ENCODE data around the gene PDE1C.

PDE1C gene

DNA sequence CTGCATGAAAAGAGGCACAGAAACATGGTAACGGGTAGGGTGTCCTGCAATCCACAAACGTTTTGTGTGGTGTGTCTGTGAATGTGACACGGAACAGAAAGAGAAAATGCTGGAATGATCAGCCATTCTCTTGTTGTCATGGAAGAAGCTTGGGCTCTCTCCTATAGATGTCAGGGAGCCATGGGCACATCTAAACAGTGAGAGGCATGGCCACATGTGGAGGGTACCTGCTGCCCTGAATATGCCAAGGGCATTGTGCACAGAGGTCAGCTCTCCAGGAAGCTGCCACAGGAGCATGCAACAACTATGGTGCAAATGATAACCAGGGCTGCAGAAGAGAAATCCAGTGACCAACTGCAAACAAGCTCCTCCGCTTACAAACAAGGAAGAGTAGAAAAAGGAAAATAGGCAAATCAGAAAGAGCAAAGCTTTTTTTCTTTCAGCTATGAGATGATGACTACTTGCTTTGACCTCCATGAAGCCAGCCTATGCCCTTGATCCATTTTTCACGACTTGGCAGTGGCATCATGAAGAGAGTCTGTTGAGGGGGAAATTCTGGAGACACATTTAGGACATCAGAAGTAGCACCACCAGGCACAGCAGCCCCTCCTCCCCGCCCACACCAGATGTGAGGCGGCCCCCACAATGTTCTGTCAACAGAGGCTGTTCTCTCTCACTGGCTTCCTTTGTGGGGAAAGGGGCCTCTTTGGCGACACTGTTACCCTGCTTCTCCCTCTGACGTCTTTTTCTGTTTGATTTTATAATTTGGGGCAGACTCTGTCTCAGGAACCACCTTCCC, 4.8 kb upstream of the PDE1C start:
- DNase-seq (ENCODE audit: low read depth), result no peak

DNA sequence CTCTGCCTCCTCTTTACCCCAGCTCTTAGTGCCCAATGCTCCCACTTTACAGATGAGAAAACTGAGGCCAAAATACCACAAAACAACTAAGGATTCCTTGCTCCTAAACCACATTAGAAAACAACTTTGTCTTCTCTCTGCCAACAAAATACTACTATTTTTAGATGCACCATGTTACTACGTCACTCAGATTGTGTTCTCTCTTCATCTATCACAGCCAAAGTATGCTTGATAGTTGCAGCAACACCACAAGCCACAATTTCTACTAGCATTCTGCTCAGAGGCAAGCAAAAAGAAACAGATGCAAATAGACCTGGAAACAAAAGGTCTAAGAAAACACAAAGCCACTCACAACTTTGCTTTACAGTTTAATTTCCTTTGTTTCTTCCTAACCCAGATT, 3.3 kb upstream of the PDE1C start:
- DNase-seq (ENCODE audit: low read depth), result no peak

DNA sequence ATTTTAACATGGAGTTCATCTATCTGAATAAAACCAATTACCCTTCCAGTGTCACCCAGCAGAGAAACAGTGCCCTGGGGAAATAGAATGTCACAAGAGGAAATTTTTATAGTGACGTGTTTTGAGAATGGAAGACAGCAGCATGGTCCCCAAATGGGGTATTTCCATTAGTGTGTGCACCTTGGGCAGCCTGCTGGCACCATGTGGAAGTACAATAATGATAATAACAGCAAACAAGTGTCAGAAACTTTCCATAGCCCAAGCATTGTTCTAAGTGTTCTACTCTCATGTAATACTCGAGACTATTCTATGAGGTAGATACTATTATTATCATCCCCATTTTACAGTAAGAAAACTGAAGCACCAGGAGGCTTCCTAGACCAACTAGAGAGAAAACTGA, 2.2 kb upstream of the PDE1C start:
- DNase-seq (ENCODE audit: low read depth), result no peak

DNA sequence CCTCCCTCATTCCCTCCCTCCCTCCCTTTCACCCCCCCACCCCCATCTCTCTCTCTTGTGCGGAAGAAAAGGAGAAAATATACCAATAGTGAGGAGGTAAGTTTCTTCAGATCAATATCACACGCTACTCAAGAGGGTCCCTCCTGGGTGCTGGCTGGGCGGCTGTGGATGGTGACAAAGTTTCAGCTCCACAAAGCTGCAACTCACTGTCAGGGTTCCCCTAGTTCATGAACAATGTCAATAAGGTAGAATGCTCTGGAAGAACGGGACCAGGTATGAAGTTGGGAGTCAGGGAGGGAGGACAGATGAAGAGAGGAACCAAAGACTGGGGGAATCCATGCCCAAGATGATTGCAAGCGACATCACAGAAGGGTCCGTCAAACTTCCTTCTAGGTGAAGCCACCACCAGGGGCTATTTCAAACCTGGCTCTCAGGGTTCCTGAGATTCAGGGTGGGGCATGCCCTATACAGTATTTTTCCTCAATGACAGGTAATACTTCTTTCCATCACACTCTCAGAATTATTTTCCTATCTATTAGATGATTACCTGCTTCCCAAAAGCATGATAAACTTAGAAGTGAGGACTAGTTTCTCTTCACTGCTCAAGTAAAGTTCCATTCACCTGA, 1.4 kb upstream of the PDE1C start:
- no peak for DNase-seq (ENCODE audit: low read depth)

DNA sequence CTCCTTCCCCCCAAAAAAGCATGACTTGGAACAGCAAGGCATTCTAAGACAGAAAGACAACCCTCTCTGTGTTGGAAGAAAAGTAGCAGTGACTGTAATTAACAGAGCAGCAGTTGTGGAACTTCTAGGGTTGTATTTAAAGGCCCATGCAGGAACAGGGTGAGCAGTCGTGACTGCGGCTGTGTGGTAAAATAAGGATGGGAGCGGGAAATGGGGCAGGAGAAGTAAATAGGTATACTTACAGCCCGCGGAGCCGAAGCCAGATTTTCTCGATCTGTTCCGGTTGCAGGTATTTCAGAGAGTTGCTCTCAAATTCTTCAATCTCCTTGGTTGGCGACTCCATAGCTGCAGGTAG, 179 bp downstream of the PDE1C start:
- DNase-seq (ENCODE audit: low read depth), result no peak

DNA sequence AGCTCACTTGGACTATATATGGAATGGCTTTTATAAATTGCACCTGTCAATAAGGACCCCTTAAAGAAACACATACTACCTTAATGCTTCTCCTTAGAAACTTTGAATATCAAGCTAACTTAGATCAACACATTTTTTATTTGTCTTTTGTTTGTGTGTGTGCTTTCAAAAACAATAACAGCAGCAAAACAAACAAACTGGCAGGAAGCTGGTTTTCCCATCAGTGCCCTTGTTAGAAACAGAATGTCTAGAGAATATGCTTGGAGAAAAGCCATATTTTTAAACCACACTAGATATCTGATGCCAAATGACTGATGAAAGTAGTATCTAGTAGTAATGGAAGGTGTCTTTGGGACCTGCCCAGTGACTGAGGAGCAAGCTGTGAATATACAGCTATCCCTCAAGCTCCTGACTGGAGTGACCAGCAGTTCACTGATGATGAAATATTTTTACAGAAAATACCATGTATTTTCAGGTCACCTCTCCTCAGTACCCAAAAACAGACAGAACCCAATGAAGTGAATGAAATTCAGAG, 1.0 kb downstream of the PDE1C start:
- no peak for DNase-seq (ENCODE audit: low read depth)

DNA sequence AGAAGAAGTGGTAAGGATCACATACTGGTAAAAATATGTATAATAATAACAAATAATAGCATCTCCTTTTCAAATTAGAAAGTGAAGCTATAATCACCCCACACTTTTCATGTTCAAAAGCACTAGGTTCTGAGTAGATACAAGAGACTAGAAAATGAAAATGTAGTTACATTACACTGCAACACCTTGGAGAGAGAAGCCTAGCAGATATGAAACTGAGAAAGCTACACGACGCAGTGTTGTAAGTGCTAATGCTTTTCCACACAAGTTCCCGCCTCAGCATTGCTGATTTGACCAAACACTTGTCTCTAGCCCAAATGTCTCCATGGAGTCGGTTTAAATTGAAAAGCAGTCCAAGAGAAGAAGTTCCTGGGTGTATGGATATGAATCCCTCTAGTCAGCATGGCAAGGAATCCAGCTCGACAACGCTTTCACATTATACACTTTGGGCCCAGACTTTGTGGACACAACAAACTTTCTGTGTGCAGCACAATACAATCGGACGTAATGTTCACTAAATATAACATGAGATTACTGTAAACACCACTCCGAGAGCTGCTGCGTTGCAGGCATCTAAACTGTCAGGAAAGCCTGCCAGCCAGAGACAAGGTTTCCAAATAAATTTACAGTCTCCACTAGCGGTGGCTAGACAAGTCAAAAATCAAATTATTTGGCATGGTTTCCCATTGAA, 1.7 kb downstream of the PDE1C start:
- no peak for DNase-seq (ENCODE audit: low read depth)

DNA sequence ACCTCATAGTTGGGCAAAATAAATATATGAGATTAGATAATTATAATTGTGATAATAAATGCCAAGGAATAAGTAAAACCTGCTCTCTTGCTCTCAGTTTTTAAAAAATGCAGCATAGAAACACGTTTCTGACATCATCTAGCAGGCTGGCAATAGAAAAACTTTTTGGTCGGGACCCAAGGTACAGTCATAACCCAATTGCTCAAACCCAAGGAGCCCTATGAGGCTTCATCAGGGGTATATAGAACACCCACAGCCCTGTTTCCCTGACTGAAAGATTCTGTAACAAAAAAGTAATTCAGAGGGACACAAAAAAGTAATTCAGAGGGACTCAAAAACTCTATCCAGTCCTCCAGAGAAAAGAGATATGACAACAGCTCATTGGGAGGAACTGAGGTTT, 3.8 kb downstream of the PDE1C start:
- DNase-seq (ENCODE audit: low read depth), result no peak

DNA sequence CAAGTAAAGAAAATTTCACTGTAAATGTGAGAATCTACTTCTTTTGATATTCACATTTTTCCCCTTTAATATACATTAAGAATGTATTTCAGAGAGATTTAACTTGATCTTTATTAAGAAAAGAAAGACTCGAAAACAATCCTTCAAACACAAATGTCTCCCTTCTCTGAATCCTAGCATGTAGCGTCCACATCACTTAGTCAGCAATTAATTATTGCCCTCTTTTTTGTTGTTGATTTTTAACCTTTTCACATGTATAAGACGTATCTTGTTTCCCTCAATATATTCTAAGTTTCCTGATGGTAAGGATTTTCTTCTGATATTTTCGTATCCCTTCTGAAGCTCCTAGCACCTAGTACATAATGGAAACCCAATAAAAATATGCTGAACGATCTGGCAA, 6.6 kb downstream of the PDE1C start:
- no peak for DNase-seq (ENCODE audit: low read depth)

DNA sequence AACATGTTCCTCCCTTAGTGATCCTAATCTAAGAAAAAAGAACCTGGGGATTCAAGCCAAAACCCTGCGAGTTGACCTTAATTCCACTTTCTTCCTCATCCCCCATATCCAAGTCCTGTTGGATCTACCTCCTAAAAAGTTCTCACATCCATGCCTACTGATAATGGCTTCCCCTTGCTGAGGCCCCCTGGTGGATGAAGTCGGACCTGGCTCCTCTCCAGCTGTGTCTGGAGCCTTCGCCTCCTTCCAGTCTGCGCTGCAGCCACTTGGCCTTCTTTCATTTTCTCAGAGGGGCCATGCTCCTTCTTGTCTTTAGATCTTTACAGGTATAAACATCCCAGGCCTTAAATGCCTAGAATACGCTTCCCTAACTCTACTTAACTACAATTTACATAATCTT, 8.1 kb downstream of the PDE1C start:
- no peak for DNase-seq (ENCODE audit: low read depth)

DNA sequence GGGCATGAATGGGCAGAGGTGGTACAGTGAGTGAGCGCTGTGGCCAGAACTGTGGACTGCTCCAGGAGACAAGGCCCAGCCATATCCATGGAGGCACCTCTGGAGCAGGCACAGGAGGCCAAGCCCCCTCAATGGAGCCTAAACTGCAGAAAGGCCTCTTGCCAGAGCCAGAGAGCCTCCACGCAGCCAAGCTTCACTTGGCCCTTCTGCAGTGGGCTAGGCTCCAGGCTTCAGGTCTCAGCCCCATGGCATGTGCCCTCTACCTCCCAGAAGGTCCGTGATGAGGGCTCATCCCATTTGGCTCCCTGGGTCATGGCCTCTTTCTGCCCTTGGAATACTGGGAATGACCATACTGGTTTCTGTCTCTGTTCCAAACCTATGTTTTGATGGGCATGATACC, 8.9 kb downstream of the PDE1C start:
- no peak for DNase-seq (ENCODE audit: low read depth)

DNA sequence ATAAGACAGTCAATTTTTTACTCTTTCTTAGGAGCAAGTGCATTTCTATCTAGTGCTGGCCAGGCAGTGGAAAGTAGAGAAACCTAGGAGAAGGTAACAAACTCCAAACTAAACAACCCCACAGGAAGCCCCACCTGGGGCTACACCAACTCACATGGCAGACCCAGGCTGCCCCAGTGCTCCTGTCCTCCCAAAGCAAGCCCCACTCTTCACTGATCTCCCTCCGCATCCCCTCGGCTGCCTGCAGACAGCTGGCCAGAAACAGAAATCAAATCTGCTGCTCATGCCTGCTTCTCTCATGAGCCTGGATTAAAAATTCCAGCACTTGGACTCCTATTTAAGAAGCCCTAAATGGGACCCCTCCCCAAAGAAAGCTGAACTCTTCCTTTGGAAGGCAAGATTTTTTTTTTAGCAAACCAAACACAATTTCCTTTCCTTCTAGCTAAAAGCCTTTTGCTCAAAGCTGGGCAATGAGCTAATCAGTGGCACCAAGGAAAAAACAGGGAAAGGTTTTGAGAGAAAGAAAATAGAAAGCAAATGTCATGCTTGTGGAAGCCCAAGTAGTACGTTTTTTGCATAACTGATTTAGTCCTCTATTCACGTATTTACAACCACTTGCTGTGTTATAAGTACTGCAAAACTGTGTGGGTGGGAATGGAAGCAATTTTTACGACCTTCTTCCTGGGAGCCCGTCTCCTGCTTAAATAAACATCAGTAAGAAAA, 10.8 kb downstream of the PDE1C start:
- DNase-seq (ENCODE audit: low read depth), result no peak

DNA sequence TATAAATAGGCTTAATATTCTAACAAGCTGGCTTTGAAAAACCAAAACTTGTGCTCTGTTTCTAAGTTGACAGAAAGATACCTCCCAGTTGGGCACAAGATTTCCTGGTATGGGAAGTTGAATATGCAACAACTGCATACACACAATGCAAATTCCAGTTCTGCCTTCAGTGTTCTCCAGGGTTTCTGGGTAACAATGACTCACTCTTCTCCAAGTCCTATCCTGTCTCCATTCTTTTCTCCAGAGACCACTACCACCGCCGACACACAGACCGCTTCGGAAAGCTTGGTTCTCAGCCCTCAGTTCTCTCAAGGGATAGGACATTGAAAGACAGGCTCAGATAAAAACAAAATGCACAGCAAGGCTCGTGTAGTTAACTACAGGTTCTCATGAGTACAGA, 12.2 kb downstream of the PDE1C start:
- no peak for DNase-seq (ENCODE audit: low read depth)

DNA sequence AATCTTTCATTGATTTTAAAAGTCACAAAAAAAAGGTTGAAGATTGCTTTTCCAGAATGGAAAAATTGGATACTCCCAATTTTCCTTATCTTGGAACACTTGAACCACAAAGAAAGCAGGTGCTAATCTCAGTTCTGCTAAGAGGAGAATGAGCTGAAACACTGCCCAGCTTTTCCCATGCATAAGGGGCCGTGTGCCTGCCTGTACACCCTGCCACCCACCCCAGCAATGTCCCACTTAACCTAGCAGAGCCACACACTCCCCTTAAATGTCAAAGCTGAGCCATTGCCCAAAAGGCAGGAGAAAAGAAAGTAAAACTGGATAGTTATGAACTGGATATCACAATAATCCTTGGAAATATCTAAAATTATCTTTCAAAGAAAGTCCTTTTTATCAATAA, 13.4 kb downstream of the PDE1C start:
- DNase-seq (ENCODE audit: low read depth), result no peak

DNA sequence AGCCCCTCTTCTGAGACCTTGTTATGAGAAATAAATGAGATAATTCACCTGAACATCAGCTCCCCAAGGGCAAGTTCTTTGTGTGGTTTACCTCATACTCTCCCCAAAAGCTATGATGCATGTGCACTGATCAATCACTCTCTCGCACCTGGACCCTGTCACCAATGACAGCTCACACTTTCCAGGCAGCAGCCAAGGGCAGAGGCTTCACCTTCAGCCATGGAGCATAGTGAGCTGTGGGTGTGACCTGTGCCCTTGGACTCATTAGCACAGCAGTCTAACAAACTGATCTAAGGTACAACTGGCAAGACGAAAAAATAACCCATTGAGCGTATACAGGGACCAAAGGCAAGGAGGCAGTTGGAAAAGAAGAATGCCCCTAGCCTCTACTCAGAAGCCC, 17.0 kb downstream of the PDE1C start:
- no peak for DNase-seq (ENCODE audit: low read depth)

DNA sequence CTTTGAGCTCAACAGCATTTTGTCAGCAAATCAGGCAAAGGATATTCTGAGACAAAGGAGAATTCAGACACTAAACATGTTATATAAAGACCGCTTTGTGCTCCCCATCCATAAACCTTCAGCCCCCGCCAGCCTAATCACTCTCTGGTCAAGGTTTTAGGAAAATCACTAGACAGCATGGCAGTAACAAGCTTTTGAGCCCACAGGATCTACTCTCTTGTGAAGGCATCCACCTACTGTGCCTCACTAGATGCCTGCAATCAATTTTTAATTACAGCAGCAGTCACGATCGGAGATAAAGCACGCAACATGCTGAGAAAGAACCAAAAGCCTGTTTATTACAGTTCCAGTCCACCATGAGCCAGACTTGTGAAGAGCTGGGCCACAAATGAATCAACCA, 19.1 kb downstream of the PDE1C start:
- DNase-seq (ENCODE audit: low read depth), result no peak

DNA sequence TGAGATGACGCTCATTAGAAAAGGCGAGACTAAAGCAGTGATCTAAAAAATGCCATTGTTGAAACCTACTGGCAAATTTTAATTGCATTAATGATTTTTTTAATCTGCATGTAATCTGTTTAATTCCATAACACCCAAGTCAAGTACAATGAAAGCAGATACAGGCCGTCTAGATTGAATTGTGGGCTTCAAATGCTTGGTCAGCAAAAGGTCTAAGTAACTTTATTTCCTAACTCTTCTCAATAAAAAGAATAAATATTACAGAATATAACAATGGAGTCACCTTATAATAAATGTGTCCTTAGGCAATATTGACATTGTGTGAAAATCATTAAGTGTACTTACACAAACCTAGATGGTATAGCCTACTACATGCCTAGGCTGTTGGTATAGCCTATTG, 20.6 kb downstream of the PDE1C start:
- DNase-seq (ENCODE audit: low read depth), result no peak

DNA sequence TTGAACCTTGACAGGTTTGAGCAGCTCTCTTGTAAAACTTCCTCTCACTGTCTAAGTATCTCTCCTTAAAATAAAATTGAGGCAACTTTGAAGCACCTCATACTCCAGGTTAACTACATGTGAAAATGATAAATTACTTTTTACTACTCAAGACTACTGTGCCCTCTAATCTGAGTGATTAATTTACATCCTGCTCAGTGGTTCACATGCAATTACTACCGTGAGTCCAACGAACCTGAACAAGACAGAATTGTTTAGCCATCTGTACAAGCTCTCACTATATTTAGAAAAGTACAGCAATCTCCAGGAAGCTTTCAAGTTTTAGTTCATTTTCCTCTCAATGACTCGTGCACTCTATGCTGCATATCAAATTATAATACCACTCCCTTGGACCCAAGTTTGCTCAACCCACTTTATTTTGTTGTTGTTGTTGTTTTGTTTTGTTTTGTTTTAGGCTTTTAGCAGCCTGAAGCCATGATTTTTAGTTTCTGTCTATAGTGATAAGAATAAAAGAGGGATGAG, 21.2 kb downstream of the PDE1C start:
- DNase-seq (ENCODE audit: low read depth), result no peak

DNA sequence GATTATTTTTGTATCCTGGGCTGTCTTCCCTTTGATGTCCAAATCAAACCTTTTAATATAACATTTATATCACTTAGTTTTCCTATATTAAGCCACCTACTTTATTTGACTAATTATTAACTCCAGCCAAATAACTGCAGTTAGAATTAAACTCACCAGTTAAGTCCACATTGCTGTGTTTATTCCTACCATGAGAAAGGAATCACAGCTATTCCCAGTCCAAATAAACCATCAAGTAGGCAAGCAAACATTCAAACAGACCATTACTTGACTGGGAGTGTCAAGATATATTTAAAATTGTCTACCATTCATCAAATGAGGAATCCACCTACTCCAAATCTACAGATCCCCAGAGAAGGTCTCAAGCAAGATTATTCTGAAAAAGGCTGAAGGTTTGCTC, 22.4 kb downstream of the PDE1C start:
- no peak for DNase-seq (ENCODE audit: low read depth)

DNA sequence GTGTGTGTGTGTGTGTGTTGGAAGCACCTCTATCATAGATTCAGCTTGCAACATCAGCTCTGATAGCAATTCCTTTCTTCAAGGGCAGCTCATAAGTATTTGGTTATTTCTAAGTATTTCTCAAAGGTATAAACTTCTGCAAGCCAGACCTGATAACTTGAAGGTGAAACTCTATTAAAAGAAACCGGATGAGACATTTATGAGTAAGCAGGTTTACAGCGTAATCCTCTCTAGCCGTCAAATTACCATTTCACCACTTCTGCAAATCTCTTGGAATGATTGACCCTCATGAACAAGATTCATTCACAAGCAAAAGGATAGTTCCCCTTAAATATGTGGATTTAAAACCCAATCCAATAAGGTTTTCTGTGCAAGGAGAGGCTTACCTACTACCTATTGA, 23.1 kb downstream of the PDE1C start:
- DNase-seq (ENCODE audit: low read depth), result no peak

DNA sequence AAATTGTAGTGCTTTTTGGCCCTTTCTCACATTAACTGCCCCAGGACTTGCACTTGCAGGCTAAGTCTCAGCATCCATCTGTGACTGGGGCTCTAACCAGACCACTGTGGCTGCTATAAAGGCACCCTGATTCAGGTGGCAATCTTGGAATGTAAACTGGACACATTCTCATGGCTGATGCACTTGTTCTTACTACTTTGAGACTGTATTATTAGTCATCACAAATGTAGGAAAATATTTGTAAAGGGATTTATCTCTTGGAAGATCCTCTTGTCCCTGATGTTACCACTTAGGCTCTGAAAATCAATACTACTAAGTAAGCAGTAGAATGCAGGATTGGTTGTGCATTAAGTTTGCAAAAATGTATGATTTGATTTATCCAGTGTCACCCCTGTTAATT, 25.0 kb downstream of the PDE1C start:
- no peak for DNase-seq (ENCODE audit: low read depth)

DNA sequence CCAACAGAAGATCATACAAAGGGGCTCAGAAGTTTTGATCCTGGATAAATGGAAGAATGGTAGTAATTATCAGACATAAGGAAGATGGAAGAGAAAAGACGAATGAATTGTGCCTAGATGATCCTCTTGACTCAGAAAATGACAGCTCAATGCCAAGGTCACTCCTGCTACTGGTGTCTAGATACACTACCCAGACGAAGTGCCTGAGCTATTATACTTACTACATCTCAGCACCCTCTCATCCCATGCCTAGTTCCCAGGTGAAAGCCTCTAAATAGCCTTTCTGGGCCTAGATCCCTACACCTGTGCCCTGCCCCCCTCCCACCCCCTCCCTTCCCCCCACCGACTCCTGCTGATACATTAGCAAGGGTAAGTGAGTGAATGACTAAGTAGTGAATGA, 25.5 kb downstream of the PDE1C start:
- no peak for DNase-seq (ENCODE audit: low read depth)

Data from stimulated activated CD8-positive, alpha-beta memory T cell treated with anti-CD3 and anti-CD28 coated beads, Interleukin-12 subunit alpha, Interleukin-12 subunit beta, amount 100 ng/mL, for 4 hours (primary cell).